Loucy (cell line): Measurements from ENCODE around the gene DCAF15.

Experiments used
- H2AFZ ChIP-seq: fragments of 200-600 bp; sonication (generic); 2 replicates; pipeline ENCODE4 v1.6.0; 2016; ENCODE audit warnings: antibody characterized with exemption, mild to moderate bottlenecking, low read length, moderate library complexity
- H3F3A ChIP-seq: fragments of 200-600 bp; 2 replicates; pipeline ENCODE4 v1.6.0; 2016; ENCODE audit warnings: antibody characterized with exemption, low read depth, mild to moderate bottlenecking
- H3K27me3 ChIP-seq: fragments of 200-600 bp; sonication (generic); 2 replicates; pipeline ENCODE4 v1.6.1; 2014; ENCODE audit warnings: low read length, mild to moderate bottlenecking; ENCODE audit not compliant: insufficient read depth, poor library complexity, severe bottlenecking
- H3K36me3 ChIP-seq: fragments of 200-600 bp; sonication (generic); 2 replicates; pipeline ENCODE4 v1.6.1; 2016; ENCODE audit warnings: low read length; ENCODE audit not compliant: insufficient read depth
- H3K4me1 ChIP-seq: fragments of 200-600 bp; sonication (generic); 2 replicates; pipeline ENCODE4 v1.5.1; 2014; ENCODE audit warnings: low read length, mild to moderate bottlenecking; ENCODE audit not compliant: insufficient read depth, poor library complexity, severe bottlenecking
- H3K4me2 ChIP-seq: fragments of 200-600 bp; sonication (generic); 2 replicates; pipeline ENCODE4 v1.6.0; 2014; ENCODE audit warnings: antibody characterized with exemption, low read length, low read depth, mild to moderate bottlenecking; ENCODE audit not compliant: poor library complexity, severe bottlenecking
- H3K4me3 ChIP-seq: fragments of 200-600 bp; sonication (generic); 2 replicates; pipeline ENCODE4 v1.5.1; 2014; ENCODE audit warnings: low read length, mild to moderate bottlenecking, mixed read lengths; ENCODE audit not compliant: poor library complexity, severe bottlenecking
- H3K79me2 ChIP-seq: fragments of 200-600 bp; sonication (generic); 2 replicates; pipeline ENCODE4 v1.6.1; 2014; ENCODE audit warnings: low read length; ENCODE audit not compliant: insufficient read depth
- H3K9ac ChIP-seq: fragments of 200-600 bp; sonication (generic); 2 replicates; pipeline ENCODE4 v1.6.0; 2014; ENCODE audit warnings: mild to moderate bottlenecking, low read depth, low read length, moderate library complexity; ENCODE audit not compliant: poor library complexity, severe bottlenecking
- H3K9me2 ChIP-seq: fragments of 200-600 bp; sonication (generic); replicated peaks from 2 replicates; pipeline ENCODE4 v1.6.1; 2016; ENCODE audit warnings: low read depth, low read length, mixed read lengths
- H3K9me3 ChIP-seq: fragments of 200-600 bp; sonication (generic); 2 replicates; pipeline ENCODE4 v1.6.1; 2014; ENCODE audit warnings: mild to moderate bottlenecking, antibody characterized with exemption, low read length, low read depth; ENCODE audit not compliant: insufficient read depth
- H4K20me1 ChIP-seq: fragments of 200-600 bp; sonication (generic); 2 replicates; pipeline ENCODE4 v1.6.0; 2014; ENCODE audit warnings: antibody characterized with exemption, low read length, mild to moderate bottlenecking; ENCODE audit not compliant: insufficient read depth, poor library complexity, severe bottlenecking
- EZH2phosphoT487 ChIP-seq: fragments of 200-600 bp; IDR thresholded peaks from 2 replicates; pipeline ENCODE4 v1.6.1; 2018; ENCODE audit warnings: antibody characterized with exemption, mild to moderate bottlenecking, moderate library complexity, borderline replicate concordance
- TF ChIP-seq, protein P1 (sequence below): fragments of 200-600 bp; sonication (generic); conservative IDR thresholded peaks from 2 replicates; pipeline ENCODE4 v1.5.1; 2014; ENCODE audit warnings: mild to moderate bottlenecking, antibody characterized with exemption, low read length

The DCAF15 gene

DNA sequence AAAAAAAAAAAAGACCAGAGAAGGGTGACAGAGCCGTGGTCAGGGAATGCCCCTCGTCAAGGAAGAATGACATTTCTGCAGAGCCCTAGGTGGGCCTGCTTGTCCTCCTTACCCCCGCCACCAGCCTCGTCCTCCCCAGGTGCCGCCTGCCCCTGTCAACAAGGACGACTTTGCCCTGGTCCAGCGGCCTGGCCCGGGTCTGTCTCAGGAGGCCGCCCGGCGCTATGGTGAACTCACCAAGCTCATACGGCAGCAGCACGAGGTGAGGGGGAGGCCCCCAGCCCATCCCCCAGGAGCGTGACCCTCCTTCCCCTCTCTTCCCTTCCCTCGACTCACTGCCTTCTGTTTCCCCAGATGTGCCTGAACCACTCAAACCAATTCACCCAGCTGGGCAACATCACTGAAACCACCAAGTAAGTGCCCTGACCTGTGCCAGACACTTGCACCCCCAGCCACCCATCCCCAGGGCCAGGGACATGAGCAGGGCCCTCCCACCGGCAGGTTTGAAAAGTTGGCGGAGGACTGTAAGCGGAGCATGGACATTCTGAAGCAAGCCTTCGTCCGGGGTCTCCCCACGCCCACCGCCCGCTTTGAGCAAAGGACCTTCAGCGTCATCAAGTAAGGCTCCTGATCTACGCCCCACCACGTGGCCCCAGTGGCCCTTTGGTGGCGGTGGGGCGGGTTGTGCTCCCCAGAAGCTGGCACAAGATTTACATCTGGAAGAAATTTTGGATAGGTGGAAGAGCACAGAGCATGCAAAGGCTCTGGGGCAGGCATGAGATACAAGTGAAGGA lies 28.9 kb upstream of the DCAF15 start:
- no peak overlapping the region for H3K4me2 ChIP-seq
- peaks cover 22% of the 10 kb centered on the region; the same call in 1 of the 2 replicates for H3K36me3 ChIP-seq
- H4K20me1 ChIP-seq = no peaks in the 10 kb centered on the region
- H3K79me2 ChIP-seq = no peaks in the 10 kb centered on the region
- no peaks in the 10 kb centered on the region for H3K27me3 ChIP-seq
- H3K9me2 ChIP-seq = no peaks in the 10 kb centered on the region
- TF ChIP-seq, protein P1, sequence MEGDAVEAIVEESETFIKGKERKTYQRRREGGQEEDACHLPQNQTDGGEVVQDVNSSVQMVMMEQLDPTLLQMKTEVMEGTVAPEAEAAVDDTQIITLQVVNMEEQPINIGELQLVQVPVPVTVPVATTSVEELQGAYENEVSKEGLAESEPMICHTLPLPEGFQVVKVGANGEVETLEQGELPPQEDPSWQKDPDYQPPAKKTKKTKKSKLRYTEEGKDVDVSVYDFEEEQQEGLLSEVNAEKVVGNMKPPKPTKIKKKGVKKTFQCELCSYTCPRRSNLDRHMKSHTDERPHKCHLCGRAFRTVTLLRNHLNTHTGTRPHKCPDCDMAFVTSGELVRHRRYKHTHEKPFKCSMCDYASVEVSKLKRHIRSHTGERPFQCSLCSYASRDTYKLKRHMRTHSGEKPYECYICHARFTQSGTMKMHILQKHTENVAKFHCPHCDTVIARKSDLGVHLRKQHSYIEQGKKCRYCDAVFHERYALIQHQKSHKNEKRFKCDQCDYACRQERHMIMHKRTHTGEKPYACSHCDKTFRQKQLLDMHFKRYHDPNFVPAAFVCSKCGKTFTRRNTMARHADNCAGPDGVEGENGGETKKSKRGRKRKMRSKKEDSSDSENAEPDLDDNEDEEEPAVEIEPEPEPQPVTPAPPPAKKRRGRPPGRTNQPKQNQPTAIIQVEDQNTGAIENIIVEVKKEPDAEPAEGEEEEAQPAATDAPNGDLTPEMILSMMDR = no peak
- no peak for TF ChIP-seq EZH2phosphoT487
- no peak overlapping the region for H3K9ac ChIP-seq
- no peak overlapping the region for H3K4me3 ChIP-seq
- 0 out of 2 replicates have a peak, but pooled peaks cover 3% of the 10 kb centered on the region for H3K9me3 ChIP-seq
- H3F3A ChIP-seq = no peaks in the 10 kb centered on the region
- no peak overlapping the region for H2AFZ ChIP-seq
- no peaks in the 10 kb centered on the region for H3K4me1 ChIP-seq

DNA sequence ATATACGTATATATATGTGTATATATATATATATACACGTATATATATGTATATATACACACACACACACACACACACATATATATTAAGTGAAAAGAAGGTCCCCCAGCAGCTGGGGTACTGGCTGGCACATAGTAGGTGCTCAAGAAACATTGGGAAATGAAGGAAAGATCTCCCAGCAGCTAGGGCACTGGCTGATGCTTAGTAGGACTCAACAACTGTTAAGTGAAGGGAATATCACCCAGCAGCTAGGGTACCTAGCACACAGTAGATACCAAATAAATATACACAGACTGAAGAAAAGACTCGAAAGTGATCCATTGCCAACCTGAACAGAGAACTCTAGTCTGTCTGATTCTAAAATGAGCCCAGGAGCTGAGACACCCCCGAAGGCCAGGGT lies 26.3 kb upstream of the DCAF15 start:
- TF ChIP-seq EZH2phosphoT487 = no peak
- TF ChIP-seq, protein P1 = no peak
- Histone ChIP-seq H3K9me3 (0 out of 2 replicates have a peak, but pooled peaks cover under 1% of the 10 kb centered on the region), H3K36me3 (peaks cover 12% of the 10 kb centered on the region; the same call in 1 of the 2 replicates), H4K20me1 (no peaks in the 10 kb centered on the region), H3K9me2 (no peaks in the 10 kb centered on the region), H3K4me1 (no peaks in the 10 kb centered on the region), H3K27me3 (no peaks in the 10 kb centered on the region), H3F3A (no peaks in the 10 kb centered on the region), H3K4me3 (no peak overlapping the region), H2AFZ (no peak overlapping the region), H3K9ac (no peak overlapping the region), H3K4me2 (no peak overlapping the region), H3K79me2 (no peaks in the 10 kb centered on the region)

- H4K20me1 ChIP-seq = no peaks in the 10 kb centered on the region
Measured at GRCh38 chr19:13926715-13927114, 25.6 kb upstream of the DCAF15 start.

More at GRCh38 chr19:13926715-13927114, 25.6 kb upstream of the DCAF15 start:
- Histone ChIP-seq H3K4me3 (no peak overlapping the region), H3K79me2 (no peaks in the 10 kb centered on the region), H2AFZ (no peak overlapping the region), H3F3A (no peaks in the 10 kb centered on the region), H3K9me2 (no peaks in the 10 kb centered on the region), H3K9me3 (no peaks in the 10 kb centered on the region), H3K9ac (no peak overlapping the region), H3K27me3 (no peaks in the 10 kb centered on the region), H3K4me2 (no peak overlapping the region), H3K36me3 (peaks cover 10% of the 10 kb centered on the region; the same call in 1 of the 2 replicates), H3K4me1 (no peaks in the 10 kb centered on the region)
- TF ChIP-seq, protein P1 = no peak
- TF ChIP-seq EZH2phosphoT487 = no peak
